Left lung (tissue), 10 donors: Measurements from ENCODE around the gene AUTS2. TPM values are rescaled to one million over a fixed set of nuclear protein-coding genes. Genes with fewer than 3 reads are reported as not detected.

Experiments
- ATAC-seq: fragments of 200-7000 bp; cut with Tn5 transposase; one replicate; pipeline ENCODE4 v1.9.1; 2020; ENCODE audit warnings: moderate library complexity
- DNase-seq, 4 donors: peaks; one replicate each; pipeline ENCODE4 v3.0.0-alpha.2; 2013 to 2020
- H3K27ac ChIP-seq, 2 donors: fragments of 200-600 bp; sonication (generic) in 1 of 2; one replicate each; pipeline versions ENCODE4 v1.5.0 to v1.8.0; 2020 to 2021
- H3K27me3 ChIP-seq, 2 donors: fragments of 200-600 bp; sonication (generic) in 1 of 2; one replicate each; pipeline versions ENCODE4 v1.5.0 to v1.8.0; 2020 to 2021
- H3K36me3 ChIP-seq, 2 donors: fragments of 200-600 bp; sonication (generic) in 1 of 2; one replicate each; pipeline versions ENCODE4 v1.5.0 to v1.8.0; 2020 to 2021
- H3K4me1 ChIP-seq, 2 donors: fragments of 200-600 bp; one replicate each; pipeline ENCODE4 v1.8.0; 2021
- H3K4me3 ChIP-seq, 2 donors: fragments of 200-600 bp; sonication (generic) in 1 of 2; one replicate each; pipeline versions ENCODE4 v1.5.0 to v1.8.0; 2020 to 2021; ENCODE audit warnings: mild to moderate bottlenecking in 1 of 2
- H3K9me3 ChIP-seq, 2 donors: fragments of 200-600 bp; sonication (generic) in 1 of 2; one replicate each; pipeline versions ENCODE4 v1.5.0 to v1.8.0; 2020 to 2021
- intact Hi-C, 2 donors: fragments of 100-400 bp; cut with DNase I; formaldehyde crosslinking; loops; one replicate each; pipeline versions ENCODE4 v1.11.2 to v1.14.2; 2022
- polyA plus RNA-seq, 6 donors: library from polyadenylated mRNA; unstranded; fragments of 120-200 nt; gene quantifications; one replicate each; pipeline ENCODE4 v1.2.1, GENCODE V29; 2013; ENCODE audit not compliant: insufficient read length in 6 of 6
- total RNA-seq, 2 donors: library from RNA; stranded (reverse); fragmentation: NEBNext Ultra II Directional; extraction: Animal tissue kit (Norgen Biotek cat#: 25700); gene quantifications; one replicate each; pipeline ENCODE4 v1.2.1, GENCODE V29; 2021
- TF ChIP-seq, protein P1 (sequence below), 2 donors: fragments of 200-600 bp; sonication (generic) in 1 of 2; IDR thresholded peaks; one replicate each; pipeline versions ENCODE4 v1.5.0 to v1.8.0; 2021; ENCODE audit warnings: antibody characterized with exemption in 2 of 2
- donor health status: DM: no; HTN: yes; CAD: no.
- donor health status: DM: no; HTN: no; CAD: no.

The AUTS2 gene
- total and polyA plus RNA-seq, 8 donors: 40.4 to 119 (median 103) TPM

DNA sequence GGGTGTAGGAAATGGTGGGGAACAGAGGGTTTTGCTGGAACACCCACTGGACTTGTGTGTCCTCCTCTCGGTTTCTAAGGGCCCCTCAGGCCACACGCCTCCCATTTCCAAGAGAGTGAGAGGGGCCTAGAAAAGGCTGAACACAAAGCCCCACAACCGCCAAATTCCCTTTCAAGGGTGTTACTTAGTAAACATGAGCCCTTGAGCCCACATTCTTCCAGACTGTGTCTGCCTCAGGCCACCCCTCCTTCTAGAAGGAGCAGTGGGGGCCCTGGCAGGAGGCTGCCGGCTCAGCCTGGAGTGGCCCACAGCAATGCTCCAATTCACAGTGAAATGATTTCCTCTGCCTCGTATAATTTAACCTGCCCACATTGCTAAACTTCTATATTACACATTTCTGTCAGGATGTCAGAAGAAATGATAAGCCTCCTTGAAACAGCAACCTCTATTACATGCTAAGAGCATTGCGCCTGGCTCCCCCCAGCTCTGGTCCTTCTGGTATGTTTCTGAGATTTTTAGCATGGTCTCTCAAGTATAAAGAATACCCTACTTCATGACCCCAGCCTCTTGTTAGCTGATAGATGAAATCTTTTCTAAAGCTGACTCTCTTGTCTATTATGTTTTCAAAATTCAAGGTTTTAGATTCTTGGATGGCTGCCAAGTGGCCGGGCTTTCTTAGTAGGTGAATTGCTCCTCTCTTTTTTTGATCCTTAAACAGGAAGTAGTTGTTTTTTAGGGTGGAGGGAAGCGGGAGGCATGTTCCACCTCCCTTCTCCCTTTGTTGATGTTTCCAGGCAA lies 859.8 kb downstream of the AUTS2 start:
- intact Hi-C loops: no loop called here
- TF ChIP-seq, protein P1, sequence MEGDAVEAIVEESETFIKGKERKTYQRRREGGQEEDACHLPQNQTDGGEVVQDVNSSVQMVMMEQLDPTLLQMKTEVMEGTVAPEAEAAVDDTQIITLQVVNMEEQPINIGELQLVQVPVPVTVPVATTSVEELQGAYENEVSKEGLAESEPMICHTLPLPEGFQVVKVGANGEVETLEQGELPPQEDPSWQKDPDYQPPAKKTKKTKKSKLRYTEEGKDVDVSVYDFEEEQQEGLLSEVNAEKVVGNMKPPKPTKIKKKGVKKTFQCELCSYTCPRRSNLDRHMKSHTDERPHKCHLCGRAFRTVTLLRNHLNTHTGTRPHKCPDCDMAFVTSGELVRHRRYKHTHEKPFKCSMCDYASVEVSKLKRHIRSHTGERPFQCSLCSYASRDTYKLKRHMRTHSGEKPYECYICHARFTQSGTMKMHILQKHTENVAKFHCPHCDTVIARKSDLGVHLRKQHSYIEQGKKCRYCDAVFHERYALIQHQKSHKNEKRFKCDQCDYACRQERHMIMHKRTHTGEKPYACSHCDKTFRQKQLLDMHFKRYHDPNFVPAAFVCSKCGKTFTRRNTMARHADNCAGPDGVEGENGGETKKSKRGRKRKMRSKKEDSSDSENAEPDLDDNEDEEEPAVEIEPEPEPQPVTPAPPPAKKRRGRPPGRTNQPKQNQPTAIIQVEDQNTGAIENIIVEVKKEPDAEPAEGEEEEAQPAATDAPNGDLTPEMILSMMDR (IDR thresholded peaks at IDR 0.05): no peak
- ATAC-seq: peak; percentile 42
- H3K4me1 ChIP-seq: no peaks in the 10 kb centered on the region
- H3K9me3 ChIP-seq: no peaks in the 10 kb centered on the region
- DNase-seq: peak in 1 of 4 donors; percentile 30
- H3K27me3 ChIP-seq: no peaks in the 10 kb centered on the region
- H3K36me3 ChIP-seq: no peaks in the 10 kb centered on the region
- no peak overlapping the region for H3K27ac ChIP-seq
- no peak overlapping the region for H3K4me3 ChIP-seq

GRCh38 chr7:70458745-70459144 lies 860.5 kb downstream of the AUTS2 start:
- H3K36me3 ChIP-seq: no peaks in the 10 kb centered on the region
- no peak overlapping the region for H3K27ac ChIP-seq
- no peaks in the 10 kb centered on the region for H3K9me3 ChIP-seq
- no peaks in the 10 kb centered on the region for H3K4me1 ChIP-seq
- H3K27me3 ChIP-seq: no peaks in the 10 kb centered on the region
- DNase-seq: no peak
- TF ChIP-seq, protein P1 (IDR thresholded peaks at IDR 0.05): no peak
- ATAC-seq: no peak
- intact Hi-C loops: no loop called here
- no peak overlapping the region for H3K4me3 ChIP-seq

DNA sequence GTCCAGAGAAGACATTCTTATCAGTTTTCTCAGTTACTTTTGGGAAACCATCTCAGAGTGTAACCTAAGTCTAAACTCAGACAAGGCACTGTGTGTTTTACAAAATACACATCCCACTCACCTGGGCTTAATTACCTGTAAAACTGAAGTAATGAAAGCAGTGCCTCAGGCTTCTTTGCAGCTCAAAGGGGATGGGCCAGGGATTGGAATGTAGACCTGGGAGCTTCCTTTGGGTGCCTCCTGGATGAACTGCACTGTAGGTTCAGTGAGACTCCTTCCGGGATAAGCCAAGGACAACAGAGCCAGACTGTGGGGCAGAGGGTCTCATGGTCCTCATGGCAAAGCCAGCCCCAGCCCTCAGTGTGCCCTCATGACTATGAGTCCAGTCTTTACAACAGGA lies 861.3 kb downstream of the AUTS2 start:
- no peak for ATAC-seq
- Histone ChIP-seq H3K9me3 (no peaks in the 10 kb centered on the region), H3K27me3 (no peaks in the 10 kb centered on the region), H3K27ac (no peak overlapping the region), H3K36me3 (no peaks in the 10 kb centered on the region), H3K4me1 (no peaks in the 10 kb centered on the region), H3K4me3 (no peak overlapping the region)
- intact Hi-C loops: no loop called here
- DNase-seq: no peak
- TF ChIP-seq, protein P1 (IDR thresholded peaks at IDR 0.05): no peak

DNA sequence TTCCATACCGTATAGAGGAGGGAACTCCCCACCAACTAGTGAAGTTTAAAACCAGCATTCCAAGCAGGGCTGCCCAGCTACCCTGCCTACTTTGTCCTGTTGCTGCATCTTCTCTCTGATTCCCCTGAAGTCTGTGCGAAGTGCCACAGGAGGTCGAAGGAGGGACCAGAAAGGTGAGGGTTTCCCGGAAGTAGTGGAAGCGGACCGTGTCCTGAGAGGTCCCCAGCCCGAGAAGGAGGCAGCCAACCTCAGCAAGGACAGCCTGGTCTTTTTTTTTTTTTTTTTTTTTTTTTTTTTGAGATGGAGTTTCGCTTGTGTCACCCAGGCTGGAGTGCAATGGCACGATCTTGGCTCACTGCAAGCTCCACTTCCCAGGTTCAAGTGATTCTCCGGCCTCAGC lies 861.8 kb downstream of the AUTS2 start:
- Histone ChIP-seq H3K4me3 (no peak overlapping the region), H3K27me3 (no peaks in the 10 kb centered on the region), H3K9me3 (no peaks in the 10 kb centered on the region), H3K27ac (no peak overlapping the region), H3K4me1 (no peaks in the 10 kb centered on the region), H3K36me3 (no peaks in the 10 kb centered on the region)
- intact Hi-C loops: no loop called here
- TF ChIP-seq, protein P1 (IDR thresholded peaks at IDR 0.05): no peak
- DNase-seq: no peak
- ATAC-seq: no peak

DNA sequence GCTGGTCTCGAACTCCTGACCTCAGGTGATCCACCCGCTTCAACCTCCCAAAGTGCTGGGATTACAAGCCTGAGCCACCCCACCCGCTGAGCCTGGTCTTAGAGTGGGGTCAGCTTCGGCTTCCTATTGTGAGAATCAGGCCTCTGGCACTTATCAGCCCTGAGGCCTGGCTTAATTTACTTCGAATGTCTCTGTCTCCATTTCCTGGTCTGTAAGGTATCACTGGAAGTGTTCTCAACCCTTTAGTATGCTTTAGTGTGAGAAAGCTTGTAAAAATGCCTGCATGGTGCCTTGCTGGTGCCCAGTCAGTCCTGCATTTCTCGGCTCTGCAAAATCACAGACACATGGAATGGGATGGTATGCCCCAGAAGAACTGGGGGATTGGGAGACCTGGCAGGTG lies 862.3 kb downstream of the AUTS2 start:
- Histone ChIP-seq H3K9me3 (no peaks in the 10 kb centered on the region), H3K36me3 (no peaks in the 10 kb centered on the region), H3K27me3 (no peaks in the 10 kb centered on the region), H3K27ac (no peak overlapping the region), H3K4me1 (no peaks in the 10 kb centered on the region), H3K4me3 (no peak overlapping the region)
- intact Hi-C loops: no loop called here
- DNase-seq (no peak), ATAC-seq (no peak)
- TF ChIP-seq, protein P1 (IDR thresholded peaks at IDR 0.05): no peak
